Measurements from ENCODE around the gene HOXA2.

- TF ChIP-seq, protein P1, sequence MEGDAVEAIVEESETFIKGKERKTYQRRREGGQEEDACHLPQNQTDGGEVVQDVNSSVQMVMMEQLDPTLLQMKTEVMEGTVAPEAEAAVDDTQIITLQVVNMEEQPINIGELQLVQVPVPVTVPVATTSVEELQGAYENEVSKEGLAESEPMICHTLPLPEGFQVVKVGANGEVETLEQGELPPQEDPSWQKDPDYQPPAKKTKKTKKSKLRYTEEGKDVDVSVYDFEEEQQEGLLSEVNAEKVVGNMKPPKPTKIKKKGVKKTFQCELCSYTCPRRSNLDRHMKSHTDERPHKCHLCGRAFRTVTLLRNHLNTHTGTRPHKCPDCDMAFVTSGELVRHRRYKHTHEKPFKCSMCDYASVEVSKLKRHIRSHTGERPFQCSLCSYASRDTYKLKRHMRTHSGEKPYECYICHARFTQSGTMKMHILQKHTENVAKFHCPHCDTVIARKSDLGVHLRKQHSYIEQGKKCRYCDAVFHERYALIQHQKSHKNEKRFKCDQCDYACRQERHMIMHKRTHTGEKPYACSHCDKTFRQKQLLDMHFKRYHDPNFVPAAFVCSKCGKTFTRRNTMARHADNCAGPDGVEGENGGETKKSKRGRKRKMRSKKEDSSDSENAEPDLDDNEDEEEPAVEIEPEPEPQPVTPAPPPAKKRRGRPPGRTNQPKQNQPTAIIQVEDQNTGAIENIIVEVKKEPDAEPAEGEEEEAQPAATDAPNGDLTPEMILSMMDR (IDR thresholded peaks at IDR 0.05) = no peak
- TF ChIP-seq POLR2A (IDR thresholded peaks at IDR 0.05) = no peak
Observed at GRCh38 chr7:27082171-27082570, 20.3 kb downstream of the HOXA2 start.

Data from stomach (tissue), 4 donors.